GM19455 (cell line): ENCODE results near the gene CFC1.
"Not testable (repeated sequence)": the region's sequence is repeated elsewhere in the genome, so short reads cannot be mapped to it uniquely, and the experiment has no call there.

ENCODE experiments used
- ATAC-seq: cut with Tn5 transposase; IDR thresholded peaks from one replicate; pipeline ENCODE4 v1.9.1; 2021; ENCODE audit not compliant: unreplicated experiment

Gene CFC1

DNA sequence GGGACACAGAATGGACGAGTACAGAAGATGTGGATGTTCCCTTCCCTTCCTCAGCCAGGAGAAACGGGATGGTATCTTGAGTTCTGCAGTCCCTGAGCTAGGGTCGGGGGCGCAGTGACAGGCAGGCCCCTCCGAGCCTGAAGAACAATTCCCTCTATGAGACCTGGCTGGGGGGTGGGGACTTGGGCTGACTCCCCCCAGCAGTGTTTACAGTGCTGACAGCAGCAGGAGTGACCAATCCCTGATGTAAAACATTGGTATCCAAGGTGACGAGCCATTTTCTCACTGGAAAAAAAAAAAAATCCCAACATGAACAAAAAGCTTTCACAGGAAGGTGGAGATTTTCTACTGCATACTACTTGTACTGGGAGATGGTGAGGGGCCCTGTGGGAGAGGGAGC is at the start of gene CFC1:
CFC1 (minus strand) TSS at position 183 of the 400 bp plus-strand sequence. CDS start 288 bp downstream, outside the sequence.
- ATAC-seq, result not testable (repeated sequence)

DNA sequence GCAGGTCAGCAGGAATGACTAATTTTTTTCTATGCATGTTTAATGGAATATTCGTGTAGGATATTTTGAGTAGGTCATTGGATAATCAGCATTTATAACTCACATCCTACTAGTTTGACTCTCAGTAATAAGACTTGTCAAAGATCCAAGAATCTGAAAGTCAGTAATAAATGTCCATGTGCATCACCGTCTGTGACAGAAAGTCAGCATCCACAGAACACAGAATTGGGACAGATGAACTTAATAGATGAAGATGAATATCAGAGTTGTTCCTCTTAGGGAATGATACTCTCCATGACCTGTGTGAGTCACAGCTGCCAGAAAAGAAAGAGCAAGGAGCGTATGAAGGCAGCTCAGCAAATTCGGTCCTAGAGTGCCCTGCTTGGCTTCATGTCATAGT is 42.3 kb upstream of the CFC1 start:
- ATAC-seq, result not testable (repeated sequence)

DNA sequence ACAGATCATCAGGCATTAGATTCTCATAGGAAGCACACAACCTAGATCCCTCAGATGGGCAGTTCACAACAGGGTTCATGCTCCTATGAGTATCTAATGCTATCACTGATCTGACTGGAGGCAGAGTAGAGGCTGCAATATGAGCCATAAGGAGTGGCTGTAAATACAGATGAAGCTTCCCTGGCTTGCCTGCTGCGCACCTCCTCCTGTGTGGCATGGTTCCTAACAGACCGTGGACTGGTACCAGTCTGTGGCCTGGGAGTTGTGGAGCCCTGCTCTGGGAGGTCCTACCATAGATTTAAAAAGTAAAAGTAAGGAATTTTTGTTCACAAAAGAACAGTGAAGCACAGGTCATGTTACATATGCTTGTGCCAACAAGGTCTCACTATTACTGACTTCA is 39.6 kb upstream of the CFC1 start:
- not testable (repeated sequence) for ATAC-seq

DNA sequence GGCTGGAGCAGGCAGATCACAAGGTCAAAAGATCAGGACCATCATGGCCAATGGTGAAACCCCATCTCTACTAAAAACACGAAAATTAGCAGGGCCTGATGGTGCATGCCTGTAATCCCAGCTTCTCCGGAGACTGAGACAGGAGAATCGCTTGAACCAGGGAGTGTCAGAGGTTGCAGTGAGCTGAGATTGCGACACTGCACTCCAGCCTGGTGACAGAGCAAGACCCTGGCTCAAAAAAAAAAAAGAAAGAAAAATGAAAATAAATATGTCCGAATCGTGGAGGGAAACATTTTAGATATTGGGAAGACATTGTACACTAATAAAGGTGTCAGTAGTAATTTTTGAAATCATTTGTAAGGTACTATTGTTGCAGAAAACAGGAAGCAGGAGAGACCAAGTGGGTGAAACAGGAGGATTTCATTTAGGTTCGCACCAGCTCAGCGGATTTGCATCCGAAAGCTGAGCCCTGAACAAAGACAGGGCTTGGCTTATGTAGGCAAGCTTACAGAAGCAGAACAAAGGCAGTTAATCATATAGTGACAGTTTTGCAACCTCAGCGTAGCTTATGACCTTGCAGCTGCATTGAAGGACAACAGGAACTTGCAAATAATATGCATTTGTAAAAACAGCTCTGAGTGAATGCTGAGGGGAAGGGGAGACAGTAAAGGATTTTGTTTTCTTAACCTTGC is 29.6 kb upstream of the CFC1 start:
- ATAC-seq, result not testable (repeated sequence)

DNA sequence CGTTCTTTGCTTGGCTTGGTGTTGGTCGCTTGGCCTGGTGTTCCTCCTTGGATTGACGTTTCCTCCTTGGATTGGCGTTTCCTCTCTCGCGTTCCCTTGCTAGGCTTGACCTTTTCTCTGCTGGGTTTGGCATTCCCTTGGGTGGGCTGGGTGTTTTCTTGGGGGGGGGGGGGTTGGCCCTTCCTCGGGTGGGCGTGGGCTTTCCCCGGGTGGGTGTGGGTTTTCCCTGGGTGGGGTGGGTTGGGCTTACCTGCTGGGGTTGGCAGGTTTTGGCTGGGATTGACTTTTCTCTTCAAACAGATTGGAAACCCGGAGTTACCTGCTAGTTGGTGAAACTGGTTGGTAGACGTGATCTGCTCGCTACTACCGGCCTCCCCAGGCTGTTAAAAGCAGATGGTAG is 11.8 kb upstream of the CFC1 start, which contains the start of gene POTEJ:
POTEJ (plus strand) TSS at position 301 of the 400 bp plus-strand sequence; CDS start at position 394, 93 bp downstream.
- ATAC-seq, result not testable (repeated sequence)

DNA sequence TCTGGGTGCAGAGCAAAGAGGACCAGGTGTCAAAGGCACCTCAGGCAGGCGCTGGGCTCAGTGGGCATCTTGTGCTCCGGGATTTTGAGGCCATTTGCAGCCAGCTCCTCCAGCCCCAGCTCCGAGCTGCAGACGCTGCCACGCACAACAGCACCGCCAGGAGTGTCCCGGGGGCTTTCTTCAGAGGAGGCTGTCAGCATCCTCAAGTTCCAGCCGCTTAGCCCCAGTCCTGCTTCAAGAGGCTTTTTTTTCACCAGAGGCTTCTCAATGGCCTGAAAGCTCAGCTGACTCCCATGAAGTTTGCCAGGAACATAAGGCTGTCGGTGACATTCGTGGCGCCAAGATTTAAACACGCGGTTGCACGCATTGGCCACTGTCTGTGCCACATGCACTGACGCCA is 11.1 kb upstream of the CFC1 start:
- not testable (repeated sequence) for ATAC-seq

DNA sequence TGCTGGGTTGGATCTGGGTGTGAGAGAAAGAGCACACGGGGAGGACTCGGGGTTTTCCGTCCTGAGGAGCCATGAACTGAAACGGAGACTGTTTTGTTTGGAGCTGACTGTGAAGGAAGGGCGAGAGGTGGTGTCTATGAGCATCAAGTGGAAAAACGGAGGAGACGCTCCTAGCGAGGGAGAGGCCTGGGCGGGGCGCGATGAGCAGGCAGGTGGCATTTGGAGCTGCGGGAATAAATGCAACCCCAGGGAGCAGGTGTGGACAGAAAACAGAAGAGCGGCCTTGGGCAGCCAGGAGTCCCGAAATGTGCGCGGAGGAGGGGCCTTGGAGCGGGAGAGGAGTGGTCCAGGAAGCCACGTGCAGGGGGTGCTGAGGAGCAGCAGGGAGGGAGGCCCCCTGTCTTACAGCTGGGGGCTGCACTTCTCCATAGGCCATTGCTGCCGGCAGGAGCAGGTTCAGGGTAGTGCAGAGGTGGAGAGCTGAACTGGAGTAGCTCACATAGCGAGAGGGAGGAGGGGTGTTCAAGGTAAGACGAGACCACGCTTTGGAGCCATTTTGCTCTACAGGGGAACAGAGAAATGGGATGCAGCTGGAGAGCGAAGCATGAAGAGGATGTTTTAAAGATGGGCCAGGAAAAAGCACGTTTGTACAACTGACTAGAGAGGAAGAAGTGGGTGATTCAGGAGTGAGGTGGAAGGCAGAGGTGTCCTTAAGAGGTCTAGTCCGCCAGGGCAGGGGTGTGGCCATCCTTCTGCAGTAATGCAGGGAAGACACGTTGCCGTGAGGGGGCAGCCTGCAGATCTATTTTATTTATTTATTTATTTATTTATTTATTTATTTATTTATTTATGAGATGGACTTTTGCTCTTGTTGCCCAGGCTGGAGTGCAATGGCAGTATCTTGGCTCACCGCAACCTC is 9.9 kb upstream of the CFC1 start:
- ATAC-seq, result not testable (repeated sequence)

DNA sequence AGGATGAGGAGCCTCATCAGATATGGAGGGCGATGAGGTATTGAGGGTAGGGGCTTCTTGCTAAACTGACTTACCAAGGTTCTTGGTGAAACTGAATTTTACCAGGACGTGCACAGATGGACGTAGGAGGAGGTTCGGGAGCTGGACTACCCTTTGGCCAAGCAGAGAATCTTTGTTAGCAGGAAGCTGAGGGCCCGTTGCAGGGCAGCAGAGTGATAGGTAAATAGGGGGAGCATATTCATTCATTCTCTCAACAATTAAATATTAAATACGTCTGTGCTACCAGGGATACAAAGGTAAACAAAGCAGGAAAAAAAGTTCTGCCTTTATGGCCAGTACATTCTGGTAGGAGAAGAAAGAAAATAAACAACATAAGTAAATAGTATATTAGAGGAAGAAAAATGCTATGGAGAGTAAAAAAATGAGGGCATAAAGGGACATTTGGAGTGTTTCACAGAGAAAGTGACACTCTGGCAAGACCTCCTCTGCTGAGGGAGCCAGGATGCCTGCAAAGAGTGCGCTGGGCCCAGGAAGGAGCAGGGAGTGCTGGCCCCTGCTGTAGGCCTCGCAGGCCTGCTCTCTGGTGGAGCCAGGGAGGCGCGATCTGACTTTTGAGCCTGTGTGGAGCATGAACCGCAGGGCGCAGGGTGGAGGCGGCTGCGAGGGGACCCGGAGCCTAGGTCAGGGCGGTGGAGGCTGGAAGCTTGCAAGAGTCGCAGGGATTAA is 9.1 kb upstream of the CFC1 start:
- ATAC-seq, result not testable (repeated sequence)

DNA sequence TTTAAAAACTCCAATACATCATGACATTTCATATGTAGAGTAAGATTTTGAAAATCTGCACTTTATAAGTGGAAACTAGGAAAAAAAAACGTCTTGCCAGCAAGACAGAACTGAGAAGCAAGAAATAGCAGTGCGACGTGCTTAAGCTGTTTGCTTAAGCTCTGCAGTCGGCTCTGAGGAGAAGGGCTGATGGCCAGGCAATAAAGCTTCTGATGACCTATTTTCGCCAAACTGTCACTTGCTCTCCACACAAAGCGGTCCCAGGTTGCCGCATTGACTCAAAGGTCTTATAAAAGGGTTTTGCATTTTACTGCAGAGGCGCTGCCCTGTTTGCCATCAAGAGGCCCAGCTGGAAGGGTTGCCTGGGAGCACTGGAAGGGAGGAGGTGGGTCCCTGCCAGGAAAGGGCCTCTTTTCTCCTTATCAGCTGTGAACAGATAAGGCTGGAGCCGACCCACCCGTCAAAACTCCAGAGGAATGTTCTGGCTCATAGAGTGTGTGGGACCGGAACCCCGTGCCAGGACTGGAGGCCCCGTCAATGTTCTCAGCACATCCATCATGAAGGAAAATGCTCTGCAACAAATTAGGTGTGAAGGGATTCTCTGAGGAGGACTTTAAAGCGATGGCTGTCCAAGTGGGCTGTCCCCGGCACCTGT is 2.4 kb upstream of the CFC1 start:
- not testable (repeated sequence) for ATAC-seq

DNA sequence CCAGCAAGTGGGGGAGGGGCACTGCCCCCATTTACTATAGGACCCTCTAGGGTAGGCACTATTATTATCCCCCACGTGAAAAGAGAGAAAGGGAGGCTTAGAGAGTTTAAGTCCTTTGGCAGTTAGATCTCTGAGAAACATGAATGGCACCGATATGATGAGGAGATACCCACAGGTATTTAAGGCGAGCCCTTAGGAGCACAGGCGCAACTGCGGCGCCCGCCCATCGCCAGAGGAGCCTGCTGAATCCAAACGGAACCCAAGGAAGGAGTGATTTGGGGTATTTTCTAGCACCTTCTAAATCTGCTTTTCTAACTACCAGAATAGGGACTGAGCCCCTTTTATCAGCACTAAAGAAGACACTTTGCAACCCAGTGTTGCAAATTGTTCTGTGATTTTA is 551 bp upstream of the CFC1 start:
- not testable (repeated sequence) for ATAC-seq

DNA sequence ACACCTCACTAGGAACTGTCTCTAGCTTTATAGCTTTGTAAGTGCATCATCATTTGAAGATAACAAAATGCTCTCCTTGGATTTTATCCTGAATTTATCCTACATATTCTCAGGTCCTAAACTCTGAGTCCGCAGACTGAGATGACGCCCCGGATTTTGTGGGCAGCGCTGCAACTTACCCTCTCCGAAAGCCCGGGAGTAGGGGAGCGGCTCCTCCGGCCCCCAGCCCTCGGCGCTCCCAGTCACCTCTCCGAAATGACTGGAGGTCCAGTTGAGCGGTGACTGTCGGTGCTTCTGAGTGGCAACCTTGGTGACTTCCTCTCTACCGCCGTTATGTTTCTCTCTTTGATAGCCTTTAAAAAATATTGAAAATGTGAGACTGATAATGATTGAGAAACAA is 912 bp downstream of the CFC1 start:
- not testable (repeated sequence) for ATAC-seq

DNA sequence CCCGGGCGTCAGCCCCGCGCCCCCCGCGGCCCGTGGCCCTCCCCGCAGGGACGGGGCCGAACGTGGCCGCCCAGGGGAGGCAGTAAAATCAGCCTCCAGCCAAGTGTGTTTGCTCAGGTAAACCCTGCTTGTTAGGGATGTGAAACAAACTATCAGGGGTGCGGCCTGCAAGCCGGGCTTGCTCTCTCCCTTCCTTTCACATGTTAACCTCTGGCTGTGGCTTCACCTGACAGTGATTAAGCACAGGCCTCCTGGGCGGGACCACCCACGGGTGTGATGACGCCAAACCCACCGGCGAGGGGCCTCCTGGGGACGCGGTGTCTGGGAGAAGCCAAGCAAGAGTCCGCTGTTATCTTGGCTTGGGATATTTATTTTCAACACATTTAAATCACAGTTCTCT is 1.4 kb downstream of the CFC1 start:
- ATAC-seq, result not testable (repeated sequence)

DNA sequence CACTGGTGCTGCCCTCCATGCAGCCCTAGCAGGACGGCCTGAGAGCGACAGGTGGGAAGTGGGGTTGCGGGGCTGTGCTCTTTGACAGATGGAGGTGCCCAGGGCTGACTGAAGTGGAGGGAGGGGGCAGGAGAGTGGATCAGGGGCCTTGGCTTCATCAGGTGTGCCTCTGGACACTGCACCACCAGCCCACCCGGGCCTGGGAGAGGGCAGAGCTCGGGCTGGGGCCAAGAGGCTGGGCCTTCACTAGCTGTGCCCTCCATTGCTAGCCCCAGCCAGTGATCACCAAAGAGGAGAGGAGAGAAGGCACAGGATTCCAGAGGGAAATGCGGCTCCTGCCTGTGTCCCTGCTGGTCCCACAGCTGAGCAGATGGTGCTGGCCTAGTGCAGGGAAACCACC is 2.6 kb downstream of the CFC1 start:
- ATAC-seq, result not testable (repeated sequence)

DNA sequence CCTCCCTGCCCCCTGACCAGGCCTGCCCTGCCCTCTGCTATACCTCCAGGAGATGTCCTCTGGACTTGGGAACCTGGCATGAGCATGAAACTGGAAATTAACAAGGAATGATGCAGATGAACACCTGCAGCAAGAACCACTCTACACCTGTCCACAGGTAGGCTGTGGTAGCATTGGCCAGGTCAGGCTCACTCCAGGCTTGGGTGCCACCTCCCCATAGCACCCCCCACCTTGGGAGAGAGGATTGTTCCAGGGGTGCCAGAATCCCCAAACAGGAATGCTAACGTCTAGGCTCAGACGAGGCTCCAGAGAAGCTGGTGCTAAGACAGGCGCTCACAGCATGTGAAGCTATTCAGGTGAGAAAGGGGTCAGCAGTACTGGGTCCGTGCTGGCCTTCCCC is 5.4 kb downstream of the CFC1 start:
- not testable (repeated sequence) for ATAC-seq

DNA sequence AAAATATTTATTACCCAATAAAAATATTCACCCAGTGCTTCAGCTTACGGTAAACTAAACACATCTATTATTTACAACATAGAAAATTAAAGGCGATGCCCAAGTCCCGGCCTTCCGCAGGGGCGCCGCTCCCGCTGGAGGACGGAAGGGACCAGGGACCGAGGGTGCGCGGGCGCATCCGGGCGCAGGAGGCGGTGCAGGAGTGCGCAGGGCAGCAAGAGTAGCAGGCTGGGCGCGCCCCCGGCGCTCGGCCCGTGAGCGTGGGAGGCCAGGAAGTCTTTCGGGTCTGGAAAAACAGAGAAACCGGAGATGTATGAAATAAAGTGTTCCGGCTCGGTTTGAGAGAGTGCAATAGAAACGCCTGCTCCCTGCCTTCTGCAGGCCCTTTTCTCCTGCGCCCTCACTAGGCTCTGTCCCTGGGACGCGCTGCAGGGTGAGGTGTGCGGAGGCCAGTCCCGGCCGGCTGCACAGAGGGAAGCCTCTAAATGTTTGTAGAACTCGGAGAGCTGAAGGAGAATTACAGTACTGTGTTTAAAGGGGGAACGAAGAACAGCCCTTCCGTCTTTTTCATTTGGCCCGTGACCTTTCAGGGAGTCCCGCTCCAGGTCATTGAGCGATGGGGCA is 6.5 kb downstream of the CFC1 start:
- ATAC-seq, result not testable (repeated sequence)

DNA sequence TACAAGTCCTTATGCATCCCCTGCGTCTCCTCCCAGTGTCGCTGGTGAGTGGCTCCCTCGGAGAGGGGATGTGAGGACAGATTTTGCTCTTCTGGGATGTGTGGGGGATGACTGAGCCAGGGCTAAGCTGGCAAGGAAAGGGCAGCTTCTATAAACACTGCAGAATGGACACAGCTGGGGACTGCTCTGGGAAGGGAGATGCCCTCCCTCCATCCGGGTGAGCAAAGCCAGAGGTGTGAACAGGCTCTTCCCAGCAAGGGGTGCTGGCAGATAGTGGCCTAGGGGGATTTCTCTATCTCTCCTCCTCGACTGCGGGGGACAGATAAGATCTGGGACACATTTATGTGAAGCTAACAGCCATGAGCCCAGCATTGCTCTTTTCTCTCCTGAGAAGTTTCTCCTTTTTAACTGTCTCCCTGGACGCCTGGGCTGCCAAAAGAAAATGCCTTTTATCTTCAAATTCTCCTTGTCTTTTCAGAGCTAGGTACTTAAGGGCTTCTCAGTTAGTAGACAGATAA is 8.5 kb downstream of the CFC1 start:
- not testable (repeated sequence) for ATAC-seq

DNA sequence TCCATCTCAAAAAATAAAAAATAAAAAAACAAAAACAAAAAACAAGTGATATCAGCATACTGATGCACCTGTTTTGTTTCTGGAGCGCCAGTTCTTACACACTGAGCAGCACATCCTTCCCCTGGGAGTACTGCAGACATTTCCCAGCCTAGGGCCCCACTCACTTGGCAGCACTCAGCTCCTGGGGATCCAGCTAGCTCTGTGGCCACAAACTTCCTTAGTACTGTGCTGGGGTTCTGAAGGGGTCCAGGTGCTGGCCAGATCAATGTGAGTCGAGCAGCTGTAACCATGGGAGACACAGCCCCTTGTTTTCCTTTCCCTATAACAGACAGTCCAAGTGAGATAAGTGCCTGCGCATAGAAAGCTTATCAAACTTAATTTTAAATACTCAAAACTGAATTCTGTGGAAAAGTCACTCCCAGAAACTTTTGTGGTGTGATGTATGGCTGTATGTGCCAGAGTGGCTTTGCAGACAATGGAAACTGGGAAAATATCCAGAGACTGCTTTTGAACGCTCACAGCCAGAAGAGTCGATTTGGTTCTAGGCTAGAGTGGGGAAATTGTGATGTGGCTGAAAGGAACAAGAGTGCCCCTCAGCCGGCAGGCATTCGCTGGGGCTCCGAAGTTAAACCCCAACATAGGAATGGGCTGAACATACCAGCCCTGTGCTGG is 9.1 kb downstream of the CFC1 start:
- not testable (repeated sequence) for ATAC-seq

DNA sequence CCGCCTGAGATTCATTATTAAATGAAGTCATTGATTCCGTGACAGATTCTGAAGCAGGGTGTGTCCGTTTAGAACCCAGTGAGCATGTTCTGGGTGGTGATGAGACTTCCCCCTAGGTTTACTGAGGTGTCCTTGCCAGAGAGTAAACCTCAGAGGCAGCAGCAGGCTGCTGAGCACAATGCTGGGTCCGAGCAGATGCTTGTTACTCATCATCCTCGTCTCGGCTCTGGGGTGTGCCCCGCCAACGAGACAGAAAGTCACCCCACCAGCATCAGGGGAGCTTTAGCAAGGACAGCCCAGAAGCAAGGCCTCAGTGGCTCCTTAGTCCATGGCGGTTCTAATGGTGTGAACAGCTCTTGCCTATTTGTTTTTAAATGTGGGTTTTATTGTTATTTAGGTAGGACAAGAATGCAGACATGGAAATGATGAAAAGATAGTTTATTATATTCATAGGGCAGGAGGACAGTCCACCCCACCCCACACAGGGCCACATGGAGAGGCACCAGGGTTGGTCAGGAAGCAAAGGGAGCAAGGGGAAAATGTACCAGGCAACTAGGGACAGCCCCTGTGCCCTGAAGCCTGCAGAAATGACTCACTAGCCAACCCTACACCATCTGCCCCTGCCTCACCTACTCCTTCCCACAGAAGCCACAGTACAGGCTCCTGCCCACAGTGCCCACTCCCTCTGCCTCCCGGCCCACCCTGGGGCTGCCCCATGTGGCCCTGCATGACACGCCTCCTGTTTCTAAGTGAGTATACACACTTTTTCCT is 10.5 kb downstream of the CFC1 start:
- not testable (repeated sequence) for ATAC-seq

DNA sequence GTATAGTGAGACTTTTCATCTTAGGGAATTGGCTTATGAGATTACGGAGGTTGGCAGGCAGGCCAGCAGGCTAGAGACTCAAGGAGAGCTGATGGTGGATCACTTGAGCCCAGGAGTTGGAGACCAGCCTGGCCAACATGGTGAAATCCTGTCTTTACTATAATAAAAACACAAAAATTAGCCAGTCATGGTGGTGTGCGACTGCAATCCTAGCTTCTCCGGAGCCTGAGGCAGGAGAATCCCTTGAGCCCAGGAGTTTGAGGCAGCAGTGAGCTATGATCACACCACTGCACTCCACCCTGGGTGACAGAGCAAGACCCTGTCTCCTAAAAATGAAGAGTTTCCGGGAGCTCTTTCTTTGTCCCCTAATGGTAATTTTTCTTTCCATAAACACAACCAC is 14.6 kb downstream of the CFC1 start:
- not testable (repeated sequence) for ATAC-seq
